Measurements from ENCODE around the gene SLC38A2.

DNA sequence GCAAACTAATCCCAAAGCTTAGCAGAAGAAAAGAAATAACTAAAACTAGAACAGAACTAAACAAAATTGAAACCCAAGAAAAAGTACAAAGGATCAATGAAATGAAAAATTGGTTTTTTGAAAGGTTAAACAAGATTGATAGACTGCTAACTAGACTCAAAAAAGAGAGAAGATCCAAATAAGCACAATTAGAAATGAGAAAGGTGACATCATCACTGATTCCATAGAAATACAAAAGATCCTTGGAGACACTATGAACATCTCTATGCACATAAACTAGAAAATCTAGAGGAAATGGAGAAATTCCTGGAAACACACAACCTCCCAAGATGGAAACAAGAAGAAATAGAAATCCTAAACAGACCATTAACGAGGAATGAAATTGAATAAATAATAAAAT, 47.1 kb upstream of the SLC38A2 start:
- TF ChIP-seq, protein P1, sequence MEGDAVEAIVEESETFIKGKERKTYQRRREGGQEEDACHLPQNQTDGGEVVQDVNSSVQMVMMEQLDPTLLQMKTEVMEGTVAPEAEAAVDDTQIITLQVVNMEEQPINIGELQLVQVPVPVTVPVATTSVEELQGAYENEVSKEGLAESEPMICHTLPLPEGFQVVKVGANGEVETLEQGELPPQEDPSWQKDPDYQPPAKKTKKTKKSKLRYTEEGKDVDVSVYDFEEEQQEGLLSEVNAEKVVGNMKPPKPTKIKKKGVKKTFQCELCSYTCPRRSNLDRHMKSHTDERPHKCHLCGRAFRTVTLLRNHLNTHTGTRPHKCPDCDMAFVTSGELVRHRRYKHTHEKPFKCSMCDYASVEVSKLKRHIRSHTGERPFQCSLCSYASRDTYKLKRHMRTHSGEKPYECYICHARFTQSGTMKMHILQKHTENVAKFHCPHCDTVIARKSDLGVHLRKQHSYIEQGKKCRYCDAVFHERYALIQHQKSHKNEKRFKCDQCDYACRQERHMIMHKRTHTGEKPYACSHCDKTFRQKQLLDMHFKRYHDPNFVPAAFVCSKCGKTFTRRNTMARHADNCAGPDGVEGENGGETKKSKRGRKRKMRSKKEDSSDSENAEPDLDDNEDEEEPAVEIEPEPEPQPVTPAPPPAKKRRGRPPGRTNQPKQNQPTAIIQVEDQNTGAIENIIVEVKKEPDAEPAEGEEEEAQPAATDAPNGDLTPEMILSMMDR (IDR thresholded peaks at IDR 0.05), result no peak
- no peak for TF ChIP-seq EZH2 (IDR thresholded peaks at IDR 0.05; ENCODE audit: borderline replicate concordance, insufficient read depth, low read depth, low read length, poor library complexity, severe bottlenecking)
